HepG2 (cell line): ENCODE measurements around the gene MYO1B. TPM values are rescaled to one million over a fixed set of nuclear protein-coding genes. Genes with fewer than 3 reads are reported as not detected.

Experiments used
- ATAC-seq: fragments of 200-7000 bp; cut with Tn5 transposase; 3 replicates; pipeline ENCODE4 v1.9.1; 2020; ENCODE audit warnings: mild to moderate bottlenecking, moderate library complexity
- BruUV-seq: library from RNA; stranded (reverse); fragments of 400-500 nt; replicated peaks from 2 replicates; lab custom pipeline; 2021; lab: Mats Ljungman, UMichigan
- CTCF ChIA-PET: fragments of 300-600 bp; formaldehyde crosslinking; extraction: SDS; loops from one replicate; lab custom pipeline; 2021; ENCODE audit warnings: low total read pairs, inconsistent platforms, low intra/inter-chr PET ratio; lab: Yijun Ruan, JAX
- POLR2A ChIA-PET: fragments of 350-600 bp; sonication (Branson Sonifier 250); formaldehyde crosslinking; loops from one replicate; lab custom pipeline; 2020; ENCODE audit warnings: antibody characterized with exemption, inconsistent platforms; lab: Yijun Ruan, JAX
- DNase-seq: peaks from one replicate; pipeline ENCODE4 v3.0.0-alpha.2; 2015; ENCODE audit warnings: low spot score
- FAIRE-seq: peaks from 3 replicates; lab custom pipeline; 2011; peaks lifted over from hg19 to GRCh38; lab: Jason Lieb, UNC
- H2AFZ ChIP-seq: one replicate; pipeline ENCODE4 v1.6.1; 2011; ENCODE audit warnings: low read length, inconsistent platforms
- H3K27ac ChIP-seq: fragments of 300-600 bp; 3 replicates; pipeline ENCODE4 v1.8.0; 2011; ENCODE audit warnings: mixed run types, mild to moderate bottlenecking, mixed read lengths, low read length, inconsistent platforms; ENCODE audit not compliant: insufficient read depth; ENCODE audit errors: extremely low read length
- H3K27me3 ChIP-seq, 2 experiments: fragments of 200-600 bp in 1 of 2; 2 replicates in 1 of 2; 3 replicates in 1 of 2; pipeline versions ENCODE4 v1.6.0 to v1.8.0; 2011; ENCODE audit warnings: low read length in 2 of 2, mild to moderate bottlenecking in 2 of 2, moderate library complexity in 2 of 2, inconsistent platforms in 1 of 2; ENCODE audit not compliant: insufficient read depth in 2 of 2, control insufficient read depth in 1 of 2
- H3K36me3 ChIP-seq, 2 experiments: fragments of 200-600 bp in 1 of 2; replicated peaks in 1 of 2; 2 replicates in 1 of 2; 3 replicates in 1 of 2; pipeline versions ENCODE4 v1.5.1 to v1.8.0; 2011; ENCODE audit warnings: low read length in 2 of 2, inconsistent platforms in 1 of 2; ENCODE audit not compliant: insufficient read depth in 2 of 2, control insufficient read depth in 1 of 2
- H3K4me1 ChIP-seq: 2 replicates; pipeline ENCODE4 v1.5.1; 2012; ENCODE audit warnings: low read length, inconsistent platforms; ENCODE audit not compliant: insufficient read depth
- H3K4me2 ChIP-seq: 2 replicates; pipeline ENCODE4 v1.6.0; 2011; ENCODE audit warnings: low read depth, low read length, inconsistent platforms
- H3K4me3 ChIP-seq, 3 experiments: fragments of 200-600 bp in 1 of 3; sonication (generic), shearing (Covaris generic) in 1 of 3; replicated peaks in 1 of 3; 2 replicates each; pipeline ENCODE4 v1.5.1; 2011 to 2016; ENCODE audit warnings: low read length in 3 of 3, inconsistent platforms in 2 of 3, low read depth in 2 of 3, mild to moderate bottlenecking in 2 of 3, control low read depth in 1 of 3, mixed read lengths in 1 of 3; ENCODE audit not compliant: insufficient read depth in 1 of 3
- H3K79me2 ChIP-seq: one replicate; pipeline ENCODE4 v1.6.1; 2011; ENCODE audit warnings: low read length, inconsistent platforms; ENCODE audit not compliant: insufficient read depth
- H3K9ac ChIP-seq: 2 replicates; pipeline ENCODE4 v1.6.0; 2011; ENCODE audit warnings: mild to moderate bottlenecking, low read depth, low read length, inconsistent platforms; ENCODE audit not compliant: insufficient read depth
- H3K9me3 ChIP-seq: 2 replicates; pipeline ENCODE4 v1.5.1; 2012; ENCODE audit warnings: mild to moderate bottlenecking, low read length
- H4K20me1 ChIP-seq: 2 replicates; pipeline ENCODE4 v1.6.0; 2011; ENCODE audit warnings: inconsistent platforms, mild to moderate bottlenecking, low read length, moderate library complexity; ENCODE audit not compliant: insufficient read depth
- ARID2 ChIP-seq: sonication (generic); formaldehyde crosslinking; IDR thresholded peaks from 2 replicates; pipeline ENCODE4 v1.8.1; 2022; ENCODE audit warnings: mild to moderate bottlenecking, missing genetic modification reagents, borderline replicate concordance
- BCL6 ChIP-seq: IDR thresholded peaks from 2 replicates; pipeline ENCODE4 v1.6.1; 2016; ENCODE audit warnings: missing genetic modification reagents, missing compliant biosample characterization
- CBX2 ChIP-seq, 2 experiments: fragments of 200-600 bp in 1 of 2; sonication (generic); formaldehyde crosslinking in 1 of 2; IDR thresholded peaks; 2 replicates each; pipeline versions ENCODE4 v1.7.0 to v1.8.1; 2018 to 2022; ENCODE audit warnings: low read depth in 2 of 2, low read length in 1 of 2, mild to moderate bottlenecking in 1 of 2, missing genetic modification reagents in 1 of 2
- EHMT2 ChIP-seq: fragments of 200-600 bp; sonication (generic); IDR thresholded peaks from 2 replicates; pipeline ENCODE4 v1.7.0; 2017; ENCODE audit warnings: antibody characterized with exemption, low read depth, low read length, borderline replicate concordance
- GTF2F1 ChIP-seq: fragments of 150-350 bp; IDR thresholded peaks from 2 replicates; pipeline ENCODE4 v1.6.1; 2014; ENCODE audit warnings: low read length
- MATR3 ChIP-seq: sonication (generic); formaldehyde crosslinking; IDR thresholded peaks from 2 replicates; pipeline ENCODE4 v1.4.0; 2020; ENCODE audit warnings: missing genetic modification reagents
- RARA ChIP-seq: IDR thresholded peaks from 2 replicates; pipeline ENCODE4 v1.6.1; 2016; ENCODE audit warnings: missing genetic modification reagents, missing compliant biosample characterization
- RELA ChIP-seq: sonication (generic); formaldehyde crosslinking; IDR thresholded peaks from 2 replicates; pipeline ENCODE4 v1.4.0; 2020; ENCODE audit warnings: missing genetic modification reagents
- SALL1 ChIP-seq: sonication (generic); formaldehyde crosslinking; IDR thresholded peaks from 2 replicates; pipeline ENCODE4 v1.8.0; 2022; ENCODE audit warnings: mild to moderate bottlenecking, missing genetic modification reagents
- SNAPC2 ChIP-seq: sonication (generic); formaldehyde crosslinking; IDR thresholded peaks from 2 replicates; pipeline ENCODE4 v1.8.1; 2022; ENCODE audit warnings: mild to moderate bottlenecking, missing genetic modification reagents
- TRIM24 ChIP-seq: sonication (generic); formaldehyde crosslinking; IDR thresholded peaks from 2 replicates; pipeline ENCODE4 v1.8.0; 2022; ENCODE audit warnings: mild to moderate bottlenecking, missing genetic modification reagents
- U2AF2 ChIP-seq: fragments of 200-400 bp; formaldehyde crosslinking; IDR thresholded peaks from 2 replicates; pipeline ENCODE4 v1.6.1; 2017; ENCODE audit warnings: low read depth, mild to moderate bottlenecking, low read length
- ZNF816 ChIP-seq: sonication (generic); formaldehyde crosslinking; IDR thresholded peaks from 2 replicates; pipeline ENCODE4 v1.8.0; 2022; ENCODE audit warnings: missing genetic modification reagents, mild to moderate bottlenecking, borderline replicate concordance
- WGBS: methylation state at CpG from one replicate; pipeline ENCODE4 v1.1.6; 2017; ENCODE audit warnings: low lambda C conversion rate; 5-methylcytosine and 5-hydroxymethylcytosine counted together
- in situ Hi-C: cut with HindIII; loops from 2 replicates; pipeline ENCODE4 v1.10.0; 2017; ENCODE audit warnings: low pct_unique_long_range_greater_than_20kb; ENCODE audit not compliant: extremely low pct_ligation_motif_present
- intact Hi-C: fragments of 100-400 bp; cut with micrococcal nuclease; formaldehyde crosslinking; loops from one replicate; pipeline ENCODE4 v1.10.0; 2022; ENCODE audit not compliant: unreplicated experiment
- polyA plus RNA-seq, 8 experiments: library from polyadenylated mRNA; depleted of rRNA in 3 of 8; stranded (reverse) in 7 of 8; unstranded in 1 of 8; fragments of >200 nt; fragmentation: Illumina TruSeq in 4 of 8; extraction: Trizol in 4 of 8; gene quantifications; 2 replicates each; pipeline versions ENCODE4 v1.2.1 to v1.2.3, GENCODE V29; 2011 to 2016; ENCODE audit warnings: low read depth in 4 of 8, missing spikeins in 1 of 8, mixed read lengths in 1 of 8; ENCODE audit not compliant: insufficient read depth in 1 of 8
- total RNA-seq, 5 experiments: library from RNA; depleted of rRNA; stranded (reverse); fragments of >200 nt; fragmentation: Illumina TruSeq; extraction: Trizol; gene quantifications; 2 replicates each; pipeline ENCODE4 v1.2.3, GENCODE V29; 2016; ENCODE audit warnings: low read depth in 1 of 5
- TF ChIP-seq, protein P1 (sequence below): sonication (generic); formaldehyde crosslinking; IDR thresholded peaks from 2 replicates; pipeline ENCODE4 v1.5.0; 2020; ENCODE audit warnings: missing genetic modification reagents

MYO1B gene
- total and polyA plus RNA-seq, 2 of the 13 experiments (the other 11 are each of a cell fraction or from before 2014, with no cell fraction given): 36.9 to 89.8 TPM

DNA sequence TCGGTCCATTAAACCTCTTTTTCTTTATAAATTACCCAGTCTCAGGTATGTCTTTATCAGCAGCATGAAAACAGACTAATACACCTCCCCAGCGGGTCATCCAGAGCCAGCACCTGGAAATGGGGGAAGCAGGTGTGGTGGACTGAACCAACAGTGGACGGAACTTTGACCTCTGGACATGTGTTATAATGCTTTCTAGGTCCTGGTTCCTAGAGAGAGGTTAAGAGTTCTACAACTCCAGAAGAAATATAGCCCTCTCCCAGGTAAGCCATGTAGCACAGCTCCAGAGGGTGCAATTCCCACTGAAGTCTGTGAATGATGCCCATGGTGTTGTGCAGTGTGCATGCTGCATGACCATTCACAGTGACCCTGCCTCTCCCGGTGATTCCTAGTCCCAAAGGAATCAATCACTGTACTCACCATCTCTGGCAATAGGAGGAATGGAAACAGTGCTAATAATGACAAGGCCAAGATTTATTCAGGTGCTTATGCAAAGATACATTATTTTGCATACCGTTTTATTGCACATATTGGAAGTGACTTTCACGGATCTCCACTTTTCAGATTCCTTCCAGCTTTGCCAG is 45.2 kb upstream of the MYO1B start:
- FAIRE-seq: no peak
- Histone ChIP-seq H3K27ac (no peak overlapping the region), H3K27me3 (no peaks in the 10 kb centered on the region), H3K9ac (no peak overlapping the region), H2AFZ (no peak overlapping the region), H3K4me2 (no peak overlapping the region), H3K4me3 (no peak overlapping the region), H3K9me3 (no peaks in the 10 kb centered on the region), H3K36me3 (no peaks in the 10 kb centered on the region), H3K4me1 (no peaks in the 10 kb centered on the region), H3K79me2 (no peaks in the 10 kb centered on the region), H4K20me1 (no peaks in the 10 kb centered on the region)
- in situ Hi-C loops: no loop called here
- ChIA-PET POLR2A (no interaction called here), CTCF (no interaction called here)
- BruUV-seq: no TSS peak
- no peak for DNase-seq
- 19% methylated on average over 6 of the region's 6 CpGs for WGBS
- TF ChIP-seq SALL1 (CRISPR knock-in tag) (no peak), BCL6 (peak; percentile 89)
- no peak for ATAC-seq
- intact Hi-C loops: no loop called here

DNA sequence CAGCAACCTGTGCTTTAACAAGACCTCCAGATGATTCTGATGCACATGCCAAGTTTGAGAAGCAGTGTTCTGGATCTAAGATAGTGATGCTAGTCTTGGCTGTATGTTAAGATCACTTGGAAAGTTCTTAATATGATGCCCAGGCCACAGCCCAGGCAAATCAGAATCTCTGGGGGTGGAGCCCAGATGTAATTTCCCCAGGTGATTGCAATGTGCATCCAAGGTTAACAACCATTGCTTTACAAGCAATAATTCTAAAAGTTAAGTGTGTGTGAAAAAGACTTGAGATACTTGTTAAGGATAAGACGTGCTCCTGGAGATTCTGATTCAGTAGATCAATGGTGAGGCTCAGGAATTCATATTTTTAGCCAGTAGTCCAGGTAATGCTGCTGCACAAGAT is 44.3 kb upstream of the MYO1B start:
- H3K4me1 ChIP-seq: no peaks in the 10 kb centered on the region
- no peaks in the 10 kb centered on the region for H3K27me3 ChIP-seq
- intact Hi-C loops: no loop called here
- ChIA-PET CTCF (no interaction called here), POLR2A (no interaction called here)
- no peaks in the 10 kb centered on the region for H4K20me1 ChIP-seq
- no peak for DNase-seq
- H3K79me2 ChIP-seq: no peaks in the 10 kb centered on the region
- no TSS peak for BruUV-seq
- 24% methylated on average over 1 of the region's 1 CpG for WGBS
- FAIRE-seq: no peak
- TF ChIP-seq ZNF816 (CRISPR knock-in tag): no peak
- TF ChIP-seq CBX2 (IDR thresholded peaks at IDR 0.05; ENCODE audit: low read depth, low read length): no peak
- no peak for TF ChIP-seq CBX2 (CRISPR knock-in tag; IDR thresholded peaks at IDR 0.05; ENCODE audit: low read depth)
- TF ChIP-seq RELA (CRISPR knock-in tag): no peak
- no peak for TF ChIP-seq RARA
- no peak for TF ChIP-seq GTF2F1
- TF ChIP-seq, protein P1, sequence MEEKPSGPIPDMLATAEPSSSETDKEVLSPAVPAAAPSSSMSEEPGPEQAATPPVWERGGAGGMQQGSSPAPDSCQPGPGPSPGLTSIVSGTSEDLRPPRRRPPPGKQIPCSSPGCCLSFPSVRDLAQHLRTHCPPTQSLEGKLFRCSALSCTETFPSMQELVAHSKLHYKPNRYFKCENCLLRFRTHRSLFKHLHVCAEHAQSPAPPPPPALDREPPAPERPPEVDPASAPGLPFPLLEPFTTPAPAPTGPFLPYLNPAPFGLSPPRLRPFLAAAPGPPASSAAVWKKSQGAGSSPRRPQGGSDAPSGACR: no peak
- TF ChIP-seq SNAPC2 (CRISPR knock-in tag): no peak
- TF ChIP-seq MATR3 (CRISPR knock-in tag): no peak
- TF ChIP-seq TRIM24 (CRISPR knock-in tag): no peak
- no peak for TF ChIP-seq U2AF2
- no peak for TF ChIP-seq ARID2 (CRISPR knock-in tag)
- TF ChIP-seq EHMT2: no peak
- H3K36me3 ChIP-seq: no peaks in the 10 kb centered on the region
- H3K4me3 ChIP-seq: no peak overlapping the region
- no peak overlapping the region for H2AFZ ChIP-seq
- ATAC-seq: no peak
- in situ Hi-C loops: no loop called here
- no peak overlapping the region for H3K27ac ChIP-seq
- H3K9me3 ChIP-seq: no peaks in the 10 kb centered on the region
- no peak overlapping the region for H3K4me2 ChIP-seq
- H3K9ac ChIP-seq: no peak overlapping the region
